ENCODE measurements around the gene DMKN. TPM values are rescaled to one million over a fixed set of nuclear protein-coding genes. Genes with fewer than 3 reads are reported as not detected.

Gene DMKN
- total and polyA plus RNA-seq, 9 of the 15 experiments (the other 6 are each of a cell fraction or from before 2014, with no cell fraction given), result 0.36 to 0.53 TPM; not detected in 7

GRCh38 chr19:35478794-35479677 is 34.4 kb downstream of the DMKN start:
- no peak overlapping the region for H3K27ac ChIP-seq (ENCODE audit: extremely low read depth, low read depth, low read length)
- no peak overlapping the region for H3K9ac ChIP-seq (ENCODE audit: insufficient read depth in 1 of 2, low read depth in 2 of 2, low read length in 2 of 2)
- ChIA-PET POLR2A (interaction anchor here (0.6 to 1.9 kb wide), 2 partner anchors 9 to 29 kb away, joined by 3 to 7 read pairs; no protein-coding TSS in a partner anchor), CTCF (ENCODE audit: low intra/inter-chr PET ratio) (interaction anchor here (0.5 kb wide), 1 partner anchor 14 kb away, joined by 4 read pairs; no protein-coding TSS in a partner anchor)
- TF ChIP-seq MYNN (IDR thresholded peaks at IDR 0.05) (no peak), MYNN (CRISPR knock-in tag; IDR thresholded peaks at IDR 0.05) (no peak), SOX6 (IDR thresholded peaks at IDR 0.05) (no peak), SAFB2 (IDR thresholded peaks at IDR 0.05; ENCODE audit: borderline replicate concordance, low read depth, low read length, severe bottlenecking) (no peak), CTCF (IDR thresholded peaks at IDR 0.05 in 2 of 3, conservative IDR thresholded peaks at IDR 0.05 in 1 of 3; ENCODE audit: insufficient read depth in 2 of 3, low read depth in 1 of 3, low read length in 3 of 3) (peak in 2 of 3 experiments; percentile 12 to 24; a peak in 1 of 6 replicates), ZNF511 (CRISPR knock-in tag; IDR thresholded peaks at IDR 0.05) (no peak)
- DNase-seq (ENCODE audit: extremely low read depth in 1 of 4, low spot score in 3 of 4), result peak in 2 of 4 experiments; percentile 58 to 63
- no peak for ATAC-seq
- H3K79me2 ChIP-seq (ENCODE audit: control insufficient read depth, insufficient read depth, low read length), result no peaks in the 10 kb centered on the region
- no peaks in the 10 kb centered on the region for H3K9me1 ChIP-seq (ENCODE audit: control insufficient read depth, insufficient read depth, low read length)
- FAIRE-seq, result no peak
- H3K27me3 ChIP-seq (ENCODE audit: control insufficient read depth in 2 of 2, insufficient read depth in 2 of 2, low read length in 2 of 2), result peaks cover 3 to 15% of the 10 kb centered on the region in 2 experiments; a peak in 4 of 5 replicates
- no peaks in the 10 kb centered on the region; the same call in 1 of the 2 replicates for H4K20me1 ChIP-seq (replicated peaks; ENCODE audit: control insufficient read depth, insufficient read depth, low read length)
- no peak overlapping the region for H3K4me2 ChIP-seq (ENCODE audit: insufficient read depth, low read length)
- intact Hi-C loops (cut with micrococcal nuclease) (no loop called here), in situ Hi-C loops (cut with MboI) (no loop called here)
- H3K9me3 ChIP-seq (replicated peaks; ENCODE audit: control insufficient read depth, insufficient read depth, low read depth, low read length), result no peaks in the 10 kb centered on the region
- H2AFZ ChIP-seq (ENCODE audit: low read depth, low read length), result no peak overlapping the region
- no peak overlapping the region for H3K4me3 ChIP-seq
- no peaks in the 10 kb centered on the region for H3K36me3 ChIP-seq (ENCODE audit: control insufficient read depth, insufficient read depth, low read length)
- WGBS (ENCODE audit: insufficient coverage, low coverage, missing lambda C conversion rate), result 17% methylated on average over 21 of the region's 21 CpGs
- no TSS peak for BruUV-seq (replicated peaks)
- H3K4me1 ChIP-seq (replicated peaks in 1 of 2; ENCODE audit: control insufficient read depth in 2 of 2, insufficient read depth in 2 of 2, low read length in 2 of 2), result no peaks in the 10 kb centered on the region
